Common myeloid progenitor, CD34-positive (primary cell): ENCODE results near the gene ZNF100.
A peak's percentile ranks its signal among the peaks of the same experiment; 100 is the strongest.
"Not testable (repeated sequence)": the region's sequence is repeated elsewhere in the genome, so short reads cannot be mapped to it uniquely, and the experiment has no call there.

Experiments
- CTCF ChIA-PET: fragments of 350-600 bp; sonication (Branson Sonifier 250); formaldehyde crosslinking; loops from one replicate; lab custom pipeline; 2021; ENCODE audit warnings: antibody characterized with exemption; lab: Charles Lee
- POLR2A ChIA-PET: fragments of 350-600 bp; sonication (Branson Sonifier 250); formaldehyde crosslinking; loops from one replicate; lab custom pipeline; 2021; ENCODE audit warnings: antibody characterized with exemption; lab: Charles Lee
- DNase-seq, 3 donors: peaks; one replicate each; pipeline versions ENCODE4 v3.0.0 to v3.0.0-alpha.2; 2013
- H3K27ac ChIP-seq, 2 experiments: 1 replicate in 1 of 2; 2 replicates in 1 of 2; pipeline ENCODE4 v1.7.0; 2013; ENCODE audit warnings: inconsistent platforms in 2 of 2, low read length in 2 of 2, mild to moderate bottlenecking in 2 of 2, low read depth in 1 of 2, moderate library complexity in 1 of 2; ENCODE audit not compliant: severe bottlenecking in 2 of 2, insufficient read depth in 1 of 2, poor library complexity in 1 of 2
- H3K27me3 ChIP-seq, 5 experiments: replicated peaks in 2 of 5; 1 replicate in 3 of 5; 2 replicates in 2 of 5; pipeline versions ENCODE4 v1.6.1 to v1.7.0; 2013; ENCODE audit warnings: low read length in 4 of 5, mild to moderate bottlenecking in 2 of 5, moderate library complexity in 2 of 5, inconsistent platforms in 1 of 5; ENCODE audit not compliant: insufficient read depth in 5 of 5, control insufficient read depth in 4 of 5
- H3K36me3 ChIP-seq, 4 experiments: 1 replicate in 2 of 4; 2 replicates in 2 of 4; pipeline versions ENCODE4 v1.6.1 to v1.7.0; 2013; ENCODE audit warnings: low read length in 3 of 4, control low read depth in 1 of 4, mild to moderate bottlenecking in 1 of 4; ENCODE audit not compliant: control insufficient read depth in 4 of 4, insufficient read depth in 4 of 4
- H3K4me1 ChIP-seq, 4 experiments: 1 replicate in 3 of 4; 2 replicates in 1 of 4; pipeline versions ENCODE4 v1.6.1 to v1.7.1; 2013; ENCODE audit warnings: low read length in 3 of 4, mild to moderate bottlenecking in 3 of 4, control low read depth in 1 of 4, inconsistent platforms in 1 of 4, moderate library complexity in 1 of 4; ENCODE audit not compliant: control insufficient read depth in 4 of 4, insufficient read depth in 4 of 4; ENCODE audit errors: control extremely low read depth in 1 of 4
- H3K4me3 ChIP-seq, 7 experiments: 1 replicate in 4 of 7; 2 replicates in 3 of 7; pipeline versions ENCODE4 v1.5.1 to v1.7.0; 2013; ENCODE audit warnings: mild to moderate bottlenecking in 7 of 7, low read length in 6 of 7, moderate library complexity in 6 of 7, inconsistent platforms in 2 of 7, low read depth in 2 of 7, control low read depth in 1 of 7; ENCODE audit not compliant: insufficient read depth in 4 of 7, control insufficient read depth in 1 of 7; ENCODE audit errors: extremely low read depth in 1 of 7
- H3K9me3 ChIP-seq, 5 experiments: 1 replicate in 4 of 5; 2 replicates in 1 of 5; pipeline versions ENCODE4 v1.6.1 to v1.7.1; 2013; ENCODE audit warnings: low read length in 4 of 5, mild to moderate bottlenecking in 2 of 5, inconsistent platforms in 1 of 5, low read depth in 1 of 5, moderate library complexity in 1 of 5; ENCODE audit not compliant: control insufficient read depth in 4 of 5, insufficient read depth in 2 of 5; ENCODE audit errors: control extremely low read depth in 1 of 5
- WGBS: methylation state at CpG from one replicate; pipeline ENCODE4 v1.1.5; 2013; ENCODE audit not compliant: insufficient coverage; 5-methylcytosine and 5-hydroxymethylcytosine counted together

ZNF100 gene

DNA sequence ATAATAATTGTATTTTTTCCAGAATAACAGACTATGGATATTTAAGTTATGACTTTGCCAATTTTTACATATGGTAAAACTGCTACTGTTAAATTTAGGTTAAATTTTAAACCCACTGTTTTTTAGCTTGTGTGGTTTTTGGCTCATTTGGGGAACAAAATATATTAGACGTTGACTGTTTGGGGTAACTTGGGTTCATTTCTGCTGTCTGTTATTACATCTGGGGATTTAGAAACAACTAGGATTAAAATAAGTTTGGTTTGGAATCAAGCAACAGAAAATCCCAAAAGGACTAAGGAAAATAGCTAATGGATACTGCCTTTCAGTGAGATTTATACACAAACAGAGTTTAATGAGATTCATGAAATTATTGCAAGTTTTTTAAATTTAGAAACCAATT is 92.9 kb downstream of the ZNF100 start:
- Histone ChIP-seq H3K36me3 (no peaks in the 10 kb centered on the region), H3K9me3 (peaks cover 0 to 5% (median 0%) of the 10 kb centered on the region in 5 experiments), H3K27ac (no peak overlapping the region), H3K4me3 (no peak overlapping the region), H3K4me1 (peaks cover 0 to 52% (median 11%) of the 10 kb centered on the region in 4 experiments), H3K27me3 (no peaks in the 10 kb centered on the region)
- WGBS: 29% methylated on average over 1 of the region's 1 CpG
- DNase-seq: peak in 2 of 3 donors; percentile 8 to 31
- CTCF ChIA-PET: interaction anchor here (0.7 to 2.7 kb wide), 3 partner anchors 169 to 191 kb away, joined by 3 to 12 read pairs (median 4); partner anchors contain the start of gene ZNF429
- POLR2A ChIA-PET: interaction anchor here (1.0 to 2.8 kb wide), 3 partner anchors 70 to 169 kb away, joined by 3 to 10 read pairs (median 3); partner anchors contain the start of gene ZNF429

DNA sequence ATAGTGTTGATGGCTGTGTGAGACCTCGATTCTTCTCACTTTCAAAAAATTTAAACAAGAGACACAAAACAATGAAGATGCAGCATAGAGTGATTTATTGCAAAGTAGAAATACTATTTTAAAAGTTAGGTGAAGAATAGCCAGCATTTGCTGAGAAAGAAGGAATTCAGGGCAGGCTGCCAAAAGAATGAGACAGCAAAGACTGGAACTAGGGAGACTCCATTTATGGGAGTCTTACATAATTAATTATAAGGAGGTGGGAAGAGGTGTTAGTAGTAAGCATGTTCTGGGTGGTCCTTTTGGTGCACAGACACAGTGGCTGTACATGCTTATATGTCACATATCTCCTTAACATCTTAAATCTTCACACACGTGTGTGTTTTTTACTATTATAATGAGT is 93.9 kb downstream of the ZNF100 start:
- H3K9me3 ChIP-seq, H3K27me3 ChIP-seq, H3K4me3 ChIP-seq, H3K36me3 ChIP-seq, DNase-seq, H3K27ac ChIP-seq: not testable (repeated sequence)
- WGBS: no CpG with 5 or more reads among the region's 2 CpGs
- ChIA-PET POLR2A (interaction anchor here (1.5 kb wide), 1 partner anchor 168 kb away, joined by 3 read pairs; the partner anchor contains the start of gene ZNF429), CTCF (interaction anchor here (0.9 to 1.3 kb wide), 3 partner anchors 11 to 104 kb away, joined by 3 to 4 read pairs (median 3); no protein-coding TSS in a partner anchor)
- peaks cover 0 to 45% (median 9%) of the 10 kb centered on the region in 4 experiments for H3K4me1 ChIP-seq
